HTR-8/SVneo (cell line): Measurements from ENCODE around the gene GNG12.

Source experiments
- DNase-seq: peaks from one replicate; pipeline ENCODE4 v3.0.0; 2011; ENCODE audit warnings: low spot score, mixed read lengths; ENCODE audit not compliant: insufficient read length
- FAIRE-seq: peaks from 2 replicates; lab custom pipeline; 2011; peaks lifted over from hg19 to GRCh38; lab: Jason Lieb, UNC

The GNG12 gene

DNA sequence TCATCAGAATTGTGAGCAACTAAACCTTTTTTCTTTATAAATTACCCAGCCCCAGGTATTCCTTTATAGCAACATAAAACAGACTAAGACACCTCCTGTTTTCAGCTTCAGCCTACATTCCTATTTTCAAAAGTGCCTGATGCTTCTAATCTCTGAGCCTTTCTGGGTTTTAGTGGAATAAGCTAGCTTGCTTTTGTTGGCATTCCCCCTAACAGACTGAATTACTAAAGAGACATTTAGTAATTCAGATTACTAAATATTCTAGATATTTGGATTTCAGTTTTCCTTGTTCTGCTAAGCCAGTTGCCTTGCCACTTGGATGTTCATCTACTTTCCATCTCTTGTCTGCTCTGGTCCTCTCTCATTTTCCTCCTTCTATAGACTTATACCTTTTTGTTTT, 10.5 kb upstream of the GNG12 start:
- no peak for FAIRE-seq

DNA sequence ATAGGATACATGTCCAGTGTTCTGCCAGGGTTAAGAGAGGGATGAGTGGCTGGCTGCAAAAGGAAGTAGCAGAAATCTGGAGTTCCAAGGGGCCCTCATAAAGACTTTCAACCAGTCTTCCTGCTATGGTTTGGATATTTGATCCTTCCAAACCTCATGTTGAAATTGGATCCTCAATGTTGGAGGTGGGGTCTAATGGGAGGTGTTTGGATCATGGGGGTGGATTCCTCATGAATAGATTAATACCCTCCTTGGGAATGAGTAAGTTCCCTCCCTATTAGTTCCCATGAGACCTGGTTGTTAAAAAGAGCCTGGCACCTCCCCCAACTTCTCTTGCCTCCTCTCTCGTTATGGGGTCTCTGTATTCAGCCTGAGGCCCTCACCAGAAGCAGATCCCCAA, 10.1 kb upstream of the GNG12 start:
- no peak for DNase-seq

More for the DNA sequence above, 10.5 kb upstream of the GNG12 start:
- no peak for DNase-seq

DNA sequence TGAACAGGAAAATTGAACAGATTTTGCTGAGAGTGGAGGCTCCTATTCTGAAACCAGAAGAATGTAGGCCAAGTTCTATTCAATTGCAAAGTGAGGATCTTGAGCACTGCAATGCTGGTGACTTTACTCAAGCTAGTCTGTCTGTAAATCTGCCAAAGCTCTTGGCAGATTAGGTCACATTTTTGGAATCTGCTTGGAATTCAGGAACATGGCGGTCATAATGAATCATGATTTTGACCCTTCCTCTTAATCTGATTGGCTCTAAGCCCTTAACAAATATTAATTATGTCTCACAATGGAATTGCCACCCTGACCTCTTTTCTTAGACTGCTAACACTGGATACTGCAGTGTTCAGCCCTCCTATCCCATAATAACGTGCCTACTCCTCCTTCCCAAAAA, 7.2 kb upstream of the GNG12 start:
- peak; percentile 46 for FAIRE-seq

More for the DNA sequence above, 10.1 kb upstream of the GNG12 start:
- FAIRE-seq, result no peak

DNA sequence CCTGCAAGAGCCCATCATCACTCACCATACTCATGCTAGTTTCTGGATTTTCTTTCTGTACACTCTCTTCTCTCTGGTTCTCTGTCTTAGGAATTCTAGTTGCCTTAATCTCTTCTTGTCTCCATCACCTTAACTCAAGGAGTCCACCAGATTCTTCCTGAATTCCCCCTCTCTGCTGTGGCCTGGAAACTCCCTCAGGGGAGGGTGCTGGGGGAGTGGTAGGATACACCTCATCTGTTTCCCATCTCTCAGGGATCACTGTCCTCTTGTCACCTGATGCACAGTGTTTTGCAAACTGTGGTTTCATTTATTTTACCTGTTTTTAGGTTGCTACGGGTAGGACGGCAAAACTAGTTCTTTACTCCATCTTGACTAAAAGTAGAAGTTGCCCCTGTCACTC, 6.6 kb upstream of the GNG12 start:
- no peak for DNase-seq
- no peak for FAIRE-seq

More for the DNA sequence above, 7.2 kb upstream of the GNG12 start:
- peak; percentile 39 for DNase-seq

DNA sequence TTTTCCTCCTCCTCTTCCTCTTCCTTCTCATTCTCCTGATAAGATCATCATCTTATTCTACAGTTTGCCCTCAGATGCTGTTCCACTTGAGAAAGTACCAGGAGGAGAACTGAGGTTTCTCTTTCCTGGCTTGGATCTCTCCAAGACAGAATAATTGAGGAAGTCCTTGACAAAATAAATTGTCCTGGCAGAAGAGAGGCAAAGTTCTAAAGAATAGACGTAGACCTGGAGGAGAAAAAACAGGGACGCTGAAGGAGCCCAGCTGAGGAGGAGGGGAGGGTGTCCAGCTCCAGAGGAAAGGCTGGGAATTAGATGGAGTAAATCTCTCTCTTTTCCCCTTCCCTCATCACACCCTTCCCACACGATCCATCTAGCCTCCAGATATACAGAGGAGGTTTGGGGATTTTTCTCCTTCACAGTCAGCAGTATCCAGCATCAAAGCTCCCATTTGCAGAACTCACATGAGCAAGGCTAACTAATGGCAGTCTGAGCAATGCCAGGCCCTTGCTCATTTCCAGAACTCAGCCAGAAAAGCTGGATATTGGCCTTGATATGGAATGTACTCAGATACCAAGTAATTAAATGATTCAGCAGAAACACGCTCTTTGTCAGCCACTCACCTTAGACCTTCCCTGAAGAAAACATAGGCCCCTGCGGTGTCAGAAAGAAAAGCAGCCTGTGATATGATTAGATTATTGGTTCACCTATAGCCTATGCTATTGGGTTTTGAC, 5.1 kb upstream of the GNG12 start:
- no peak for FAIRE-seq
- DNase-seq, result no peak

DNA sequence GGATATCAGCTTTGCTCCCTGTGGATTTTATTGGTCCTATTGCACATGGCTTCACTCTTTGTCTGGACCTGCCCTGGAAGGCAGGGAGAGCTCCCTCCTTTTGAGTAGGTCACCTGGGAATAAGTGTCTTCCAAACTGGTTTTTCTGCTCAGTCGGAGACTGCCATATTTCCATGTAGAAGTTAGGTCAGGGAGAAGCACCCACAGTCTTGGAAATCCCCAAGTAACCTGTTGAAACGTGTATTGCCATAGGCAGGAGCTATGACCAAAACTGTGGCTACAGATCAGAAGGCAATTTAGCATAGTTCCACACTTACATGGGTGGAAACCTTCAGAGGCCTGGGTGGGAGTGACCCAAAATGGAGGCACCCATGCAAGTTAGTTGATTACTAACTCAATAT, 3.5 kb upstream of the GNG12 start:
- FAIRE-seq, result no peak
- no peak for DNase-seq

DNA sequence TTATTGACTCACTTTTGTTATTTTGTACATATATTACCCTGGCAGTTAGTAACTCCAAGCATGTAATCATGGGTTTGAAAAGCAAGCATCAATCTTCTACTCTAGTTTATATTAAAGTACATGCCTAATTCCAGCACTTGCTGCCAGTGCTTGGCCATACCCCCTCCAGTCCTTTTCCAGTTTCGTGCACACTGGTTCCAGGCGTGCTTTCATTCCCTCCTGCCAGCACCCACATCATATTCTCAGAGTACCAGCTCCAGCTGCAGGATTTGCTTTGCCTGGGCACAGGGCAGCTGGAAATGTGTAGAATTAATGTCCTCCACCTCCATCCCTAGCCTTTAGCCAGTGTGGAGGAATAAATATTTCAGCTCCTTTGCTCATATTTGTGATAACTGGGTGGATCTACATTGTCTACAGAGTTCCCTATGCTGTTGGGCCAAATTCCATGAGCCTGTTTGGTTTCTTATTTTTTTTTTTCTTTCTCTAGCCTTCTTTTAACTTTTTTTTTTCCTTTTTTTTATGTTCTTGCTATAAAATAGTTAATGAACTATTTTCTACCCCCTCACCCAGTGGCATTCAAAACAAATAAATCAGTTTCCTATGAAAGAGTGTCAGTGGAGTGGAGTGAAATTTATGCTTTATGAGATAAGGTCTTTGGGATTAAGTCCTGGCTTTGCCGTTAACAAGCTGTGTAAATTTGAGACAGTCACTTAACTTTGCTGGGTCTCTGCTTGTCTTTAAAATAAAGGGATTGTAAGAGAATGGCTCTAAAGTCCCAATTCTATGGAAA, 2.6 kb upstream of the GNG12 start:
- no peak for DNase-seq
- no peak for FAIRE-seq

DNA sequence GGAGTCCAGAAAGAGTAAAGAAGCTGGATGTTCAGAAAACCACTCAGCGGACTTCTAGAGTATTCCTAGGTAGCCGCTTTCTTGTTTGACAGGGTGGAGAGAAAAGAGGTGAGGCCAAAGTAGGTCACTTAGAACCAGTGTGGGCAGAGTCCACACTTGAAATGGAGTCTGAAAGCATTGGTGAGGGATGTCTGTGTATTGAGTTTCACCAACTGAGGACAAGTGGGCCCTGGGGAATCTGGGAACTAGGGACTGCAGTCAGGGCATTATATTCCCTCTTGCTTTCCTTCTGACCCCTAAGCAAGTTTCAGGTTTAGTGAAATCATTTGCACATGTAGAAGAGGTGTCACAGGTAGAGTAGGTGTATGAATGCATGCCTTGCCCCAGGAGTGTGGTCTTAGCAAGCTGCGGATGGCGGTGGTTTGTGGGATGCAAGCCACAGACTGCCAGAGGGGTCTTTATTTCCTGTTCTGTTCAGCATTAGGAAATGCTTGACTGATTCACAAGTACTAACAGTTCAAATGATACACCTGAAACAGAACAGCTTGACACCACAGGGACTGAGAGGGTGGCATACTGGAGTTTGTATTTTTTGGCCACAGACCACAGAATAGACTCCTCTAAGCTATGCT, 1.1 kb upstream of the GNG12 start:
- DNase-seq, result no peak
- no peak for FAIRE-seq

DNA sequence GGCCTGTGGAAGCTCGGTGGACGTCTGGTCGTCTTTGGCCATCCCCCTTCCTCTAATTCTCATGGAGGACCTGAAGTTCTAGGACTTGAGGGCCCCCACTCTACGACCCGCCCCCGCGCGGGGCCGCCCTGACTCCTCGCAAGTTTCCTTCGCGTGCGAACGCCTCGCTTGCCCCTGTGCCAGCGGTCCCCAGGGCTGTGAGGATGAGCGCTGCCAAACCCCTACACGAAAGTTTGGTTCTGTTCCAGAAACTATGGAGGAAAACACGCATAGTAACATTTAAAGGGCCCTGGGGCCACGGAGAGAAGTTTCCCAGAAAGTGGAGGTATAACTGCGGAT, 304 bp upstream of the GNG12 start:
- no peak for FAIRE-seq
- peak; percentile 10 for DNase-seq

DNA sequence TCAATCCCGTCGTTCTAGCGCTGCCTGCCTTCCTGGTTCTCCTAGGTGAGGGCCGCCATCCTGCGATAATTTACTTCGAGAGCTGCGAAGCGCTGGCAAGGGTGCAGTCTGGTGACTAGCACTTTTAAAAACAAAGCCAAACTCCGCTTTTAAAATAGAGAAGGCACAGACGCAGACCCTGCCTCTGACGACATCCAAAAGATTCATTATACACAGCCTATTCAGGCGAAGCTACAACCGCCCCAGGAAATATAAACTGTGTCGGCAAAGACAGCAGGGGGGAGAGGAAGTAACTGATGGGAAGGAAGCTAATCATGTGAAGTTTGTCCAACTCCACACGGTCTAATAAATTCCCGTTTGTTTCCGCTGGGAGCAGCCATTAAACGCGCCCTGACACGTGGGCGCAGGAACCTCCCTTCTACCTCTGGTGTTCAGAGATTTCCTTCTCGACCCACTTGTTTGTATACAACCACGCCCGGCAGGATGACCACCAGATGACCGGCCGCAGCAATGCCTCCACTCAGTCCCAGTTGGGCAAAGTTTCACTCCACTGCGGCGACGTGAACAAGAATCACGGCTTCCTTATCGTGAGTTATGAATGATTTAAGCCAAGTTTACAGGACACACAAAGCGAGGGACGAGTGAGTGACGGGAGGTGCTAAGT, 1.3 kb downstream of the GNG12 start:
- peak; percentile 48 for DNase-seq
- peak; percentile 9 for FAIRE-seq

DNA sequence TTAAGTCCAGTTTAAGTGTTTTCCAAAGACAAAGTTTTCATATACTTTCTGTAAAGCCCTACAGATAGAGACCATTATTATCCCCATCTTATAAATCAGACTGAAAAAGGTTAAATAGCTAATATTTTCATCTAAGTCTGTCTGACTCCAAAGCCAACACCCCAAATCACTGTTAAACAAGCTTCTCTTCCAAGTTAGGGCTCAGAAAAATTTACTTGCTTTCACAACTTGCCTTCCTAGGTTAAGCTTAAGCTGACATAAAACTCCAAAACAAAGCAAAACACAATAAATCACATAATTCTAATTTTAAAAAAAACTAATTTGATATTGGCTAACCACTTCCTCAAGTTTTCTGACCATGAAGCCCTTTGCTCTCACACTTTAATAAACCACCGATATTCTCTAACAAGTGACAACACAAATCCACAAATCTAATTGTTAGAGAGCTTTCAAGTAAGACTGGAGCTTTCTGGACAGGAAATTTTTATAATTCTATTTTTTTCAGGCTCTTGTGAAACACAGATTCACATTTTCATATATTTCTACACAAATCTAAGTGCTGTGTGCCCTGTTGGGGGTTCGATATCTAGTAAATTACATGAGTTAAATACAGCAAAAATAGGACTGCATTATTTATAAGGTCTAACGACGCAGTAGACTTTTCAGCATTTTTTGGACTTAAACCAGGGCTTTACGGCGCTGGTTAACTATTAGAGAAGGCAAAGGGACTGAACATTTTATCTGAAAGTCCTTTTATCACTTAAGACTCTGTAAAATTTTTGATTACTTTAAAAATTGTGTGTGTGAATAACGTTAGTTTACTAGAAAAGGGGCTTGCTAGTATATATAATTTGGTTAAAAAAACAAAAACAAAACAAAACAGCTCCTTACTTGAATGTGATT, 2.1 kb downstream of the GNG12 start:
- no peak for DNase-seq
- FAIRE-seq, result no peak

DNA sequence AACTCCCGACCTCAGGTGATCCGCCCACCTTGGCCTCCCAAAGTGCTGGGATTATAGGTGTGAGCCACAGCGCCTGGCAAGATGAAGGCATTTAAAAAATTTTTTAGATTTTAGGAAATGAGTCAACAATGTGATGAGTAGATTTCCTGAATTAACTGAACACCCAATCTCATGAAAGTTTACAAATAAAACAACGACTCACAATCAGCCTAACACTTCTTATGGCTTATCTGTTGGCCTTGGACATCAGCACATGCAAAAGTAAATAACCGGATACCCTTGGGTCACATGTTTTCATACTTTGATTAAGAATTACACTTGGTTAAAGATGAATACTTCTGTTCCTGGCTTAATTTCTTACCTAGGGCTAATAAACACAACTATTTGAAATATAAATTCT, 3.0 kb downstream of the GNG12 start:
- DNase-seq, result peak; percentile 11
- FAIRE-seq, result no peak

DNA sequence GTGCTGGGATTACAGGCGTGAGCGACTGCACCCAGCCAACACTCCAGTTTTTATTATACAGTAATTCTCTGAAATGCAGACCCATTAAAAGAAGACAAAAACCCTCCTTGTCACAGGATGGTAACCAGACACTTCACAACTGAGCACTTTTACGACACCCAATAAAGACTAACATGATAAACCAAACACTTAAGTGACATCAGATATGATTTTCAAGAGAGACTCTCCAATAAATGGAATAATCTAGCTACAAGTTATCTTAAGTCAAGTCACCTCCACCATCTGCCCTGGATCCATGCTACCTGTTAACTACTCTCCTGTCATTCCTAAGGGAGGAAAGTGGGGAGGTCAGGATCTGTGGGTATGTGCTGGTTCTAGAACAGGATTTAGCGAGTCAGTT, 5.6 kb downstream of the GNG12 start:
- FAIRE-seq, result no peak
- DNase-seq, result no peak

DNA sequence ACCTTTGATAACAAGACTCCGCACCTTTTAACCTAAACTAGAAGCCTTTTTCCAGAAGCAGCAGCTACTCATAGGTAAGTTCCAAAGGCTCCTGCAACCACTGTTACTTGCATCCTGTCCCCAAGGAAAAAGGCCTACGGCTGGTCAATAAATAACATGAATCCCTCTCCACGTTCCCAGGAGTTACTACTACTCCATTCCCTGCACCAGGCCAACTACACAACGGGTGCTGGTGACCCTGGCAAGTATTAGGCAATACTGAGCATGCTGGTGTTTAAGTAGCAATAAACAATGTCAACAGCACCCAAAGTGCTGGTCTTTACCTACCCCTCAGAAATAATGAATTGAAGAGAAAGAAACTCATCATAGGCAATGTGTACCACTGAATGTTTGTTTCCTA, 7.7 kb downstream of the GNG12 start:
- FAIRE-seq (no peak), DNase-seq (no peak)

DNA sequence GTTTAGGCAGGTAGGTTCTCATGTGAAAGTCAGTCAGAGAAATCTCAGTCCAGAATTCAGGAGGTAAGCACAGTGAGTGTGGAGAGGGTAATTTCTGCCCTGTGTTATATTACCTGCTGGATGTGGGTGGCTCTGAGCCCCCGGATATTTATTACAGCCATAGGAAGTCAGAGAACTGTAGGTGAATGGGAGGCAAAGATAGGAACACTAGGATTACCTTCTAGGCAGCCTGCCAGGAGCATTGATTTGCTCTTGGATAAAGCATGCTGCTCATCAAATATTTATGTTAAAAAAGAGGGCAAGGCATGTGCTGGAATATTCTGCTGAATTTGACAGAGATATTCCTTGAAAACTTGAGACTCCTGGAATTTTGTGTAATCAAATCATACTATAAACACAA, 8.5 kb downstream of the GNG12 start:
- no peak for DNase-seq

DNA sequence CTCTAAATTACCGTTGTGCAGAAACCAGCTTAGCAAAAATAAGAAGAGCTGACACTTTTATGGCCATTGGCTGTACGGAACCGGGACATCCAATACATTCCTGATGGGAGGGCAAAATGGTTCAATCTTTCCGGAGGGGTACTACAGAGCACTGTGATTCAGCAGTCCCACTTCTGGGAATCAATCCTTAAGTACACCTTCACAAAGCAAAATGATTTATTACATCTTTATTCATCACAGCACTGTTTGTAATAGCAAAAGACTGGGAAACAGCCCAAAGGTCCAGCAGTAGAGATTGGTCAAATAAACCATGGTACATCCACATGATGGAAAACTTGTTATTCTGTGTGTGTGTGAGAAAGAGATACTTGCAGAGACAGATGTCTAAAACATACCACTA, 9.7 kb downstream of the GNG12 start:
- FAIRE-seq (no peak), DNase-seq (no peak)

More for the DNA sequence above, 8.5 kb downstream of the GNG12 start:
- FAIRE-seq, result no peak

DNA sequence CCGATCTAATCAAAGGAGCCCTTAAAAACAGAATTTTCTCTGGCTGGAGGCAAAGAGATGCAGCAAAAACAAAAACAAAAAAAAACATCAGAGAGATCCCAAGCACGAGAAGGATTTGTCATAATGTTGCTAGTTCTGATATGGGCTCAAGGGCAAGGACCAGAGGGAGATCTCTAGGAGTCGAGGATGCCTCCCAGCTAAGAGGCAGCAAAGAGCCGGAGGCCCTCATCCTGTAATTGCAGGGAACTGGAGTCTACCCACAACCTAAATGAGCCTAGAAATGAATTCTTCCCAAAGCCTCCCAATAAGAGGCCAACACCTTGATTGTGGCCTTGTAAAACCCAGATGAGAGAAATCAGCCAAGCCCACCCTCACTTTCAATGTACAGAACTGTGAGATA, 12.0 kb downstream of the GNG12 start:
- DNase-seq (no peak), FAIRE-seq (no peak)

DNA sequence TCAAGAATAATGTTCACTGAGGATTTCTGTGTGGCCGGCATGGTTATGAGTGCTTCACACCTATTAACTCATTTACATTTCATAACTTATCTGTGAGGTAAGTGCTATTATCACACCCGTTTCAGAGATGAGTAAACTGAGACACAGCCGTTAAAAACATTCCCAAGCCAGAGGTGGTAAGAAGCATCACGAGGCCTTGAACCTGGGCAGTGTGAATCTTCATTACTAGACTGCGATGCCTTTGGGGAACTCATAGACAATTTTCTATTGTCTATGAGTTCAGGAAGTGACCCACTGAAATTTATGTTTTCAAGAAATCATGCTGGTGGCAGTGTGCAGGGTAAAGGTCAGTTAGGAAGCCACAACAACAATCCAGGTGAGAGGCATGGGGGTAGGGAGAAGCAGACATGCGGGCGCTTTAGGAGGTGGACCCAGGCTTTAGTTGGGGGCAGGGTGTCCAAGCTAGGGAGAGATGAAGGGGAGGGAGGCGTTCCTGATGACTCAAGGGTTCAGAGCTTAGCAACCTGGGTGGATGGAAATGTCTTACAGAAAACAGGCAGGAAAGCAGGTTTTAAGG, 14.5 kb downstream of the GNG12 start:
- DNase-seq (no peak), FAIRE-seq (no peak)

DNA sequence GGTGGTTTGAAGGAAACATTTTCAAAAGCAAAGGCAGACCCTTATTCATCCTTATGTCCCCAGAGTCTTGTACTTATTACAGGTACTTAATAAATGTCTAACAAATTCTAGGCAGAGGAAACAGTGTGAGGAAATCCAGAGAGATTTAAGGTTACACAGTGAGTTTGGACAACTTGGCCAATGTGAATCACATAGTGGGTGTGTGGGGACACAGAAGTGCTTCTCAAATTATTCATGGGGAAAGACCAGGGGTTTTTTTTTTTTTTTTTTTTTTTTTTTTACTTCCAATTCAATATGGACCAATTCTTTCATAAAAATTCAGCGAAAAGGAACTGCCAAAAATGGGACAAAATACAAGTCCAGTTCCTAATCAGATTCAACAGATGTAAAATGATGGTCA, 15.1 kb downstream of the GNG12 start:
- DNase-seq, result no peak
- FAIRE-seq, result no peak
